Adrenal gland (tissue), 12 donors: Measurements from ENCODE around the gene CLDN5. TPM values are rescaled to one million over a fixed set of nuclear protein-coding genes. Genes with fewer than 3 reads are reported as not detected.

Experiments used
- DNase-seq, 7 donors: peaks; one replicate each; pipeline ENCODE4 v3.0.0-alpha.2; 2019 to 2020
- H3K27ac ChIP-seq, 5 donors: fragments of 200-600 bp; sonication (generic) in 4 of 5; 1 replicate in 3 of 5; 2 replicates in 2 of 5; pipeline versions ENCODE4 v1.5.1 to v1.8.0; 2016 to 2020; ENCODE audit warnings: mild to moderate bottlenecking in 1 of 5
- H3K27me3 ChIP-seq: fragments of 200-600 bp; 2 replicates; pipeline ENCODE4 v1.8.0; 2021
- H3K36me3 ChIP-seq, 2 donors: fragments of 200-600 bp; replicated peaks in 1 of 2; 1 replicate in 1 of 2; 2 replicates in 1 of 2; pipeline versions ENCODE4 v1.5.1 to v1.8.0; 2018 to 2022
- H3K4me1 ChIP-seq, 2 donors: fragments of 200-600 bp; replicated peaks in 1 of 2; 1 replicate in 1 of 2; 2 replicates in 1 of 2; pipeline versions ENCODE4 v1.5.1 to v1.8.0; 2018 to 2021
- H3K4me3 ChIP-seq, 4 donors: fragments of 200-600 bp; sonication (generic) in 3 of 4; one replicate each; pipeline ENCODE4 v1.5.1; 2016 to 2018
- H3K9me3 ChIP-seq, 3 donors: fragments of 200-600 bp; sonication (generic) in 1 of 3; replicated peaks in 1 of 3; 1 replicate in 2 of 3; 2 replicates in 1 of 3; pipeline versions ENCODE4 v1.5.1 to v1.8.0; 2016 to 2021
- CTCF ChIP-seq, 6 experiments: fragments of 450-650 bp in 4 of 6; fragments of 200-600 bp in 2 of 6; sonication (generic) in 1 of 6; IDR thresholded peaks; 1 replicate in 5 of 6; 2 replicates in 1 of 6; pipeline versions ENCODE4 v1.5.1 to v1.8.0; 2016 to 2021; ENCODE audit warnings: antibody characterized with exemption in 6 of 6, mild to moderate bottlenecking in 2 of 6, moderate library complexity in 1 of 6
- POLR2A ChIP-seq, 2 donors: fragments of 450-650 bp; IDR thresholded peaks; one replicate each; pipeline ENCODE4 v1.6.1; 2017; ENCODE audit warnings: antibody characterized with exemption in 2 of 2, mild to moderate bottlenecking in 2 of 2, moderate library complexity in 1 of 2
- WGBS, 4 donors: extraction: QIAGEN DNeasy Blood & Tissue Kit in 2 of 4; methylation state at CpG; one replicate each; pipeline versions ENCODE4 v1.1.5 to v1.1.7; 2013 to 2017; 5-methylcytosine and 5-hydroxymethylcytosine counted together
- intact Hi-C, 2 donors: fragments of 100-400 bp; cut with DNase I; formaldehyde crosslinking; loops; one replicate each; pipeline versions ENCODE4 v1.14.1 to v1.15.0; 2022 to 2023
- polyA plus RNA-seq, 3 donors: library from polyadenylated mRNA; stranded (reverse); fragments of 200-250 nt in 2 of 3; fragments of 350-450 nt in 1 of 3; fragmentation: Illumina TruSeq in 1 of 3; extraction: RNeasy Lipid Tissue Mini Kit (QIAGEN cat#74804) in 1 of 3; gene quantifications; one replicate each; pipeline ENCODE4 v1.2.3, GENCODE V29; 2013 to 2014
- total RNA-seq, 9 donors: library from RNA; depleted of rRNA in 4 of 9; stranded (reverse); fragments of >200 nt in 4 of 9; fragments of 120-200 nt in 1 of 9; fragmentation: NEBNext Ultra II Directional in 1 of 9; extraction: Animal tissue kit (Norgen Biotek cat#: 25700) in 1 of 9; gene quantifications; one replicate each; pipeline versions ENCODE4 v1.1.0 to v1.2.4, GENCODE V29; 2013 to 2023
- donor health status: healthy with polysubstance abuse.
- donor health status: Bipolar disorder and iron deficiency.
- donor health status: DM: yes; HTN: yes; CAD: no.
- donor health status: DM: no; HTN: no; CAD: no.
- donor health status: DM: no; HTN: no; CAD: no.
- donor health status: DM: yes; HTN: yes; CAD: no.

The CLDN5 gene
- total and polyA plus RNA-seq, 12 donors: 0.40 to 122 (median 31.3) TPM

GRCh38 chr22:19498866-19499190, 25.4 kb downstream of the CLDN5 start:
- intact Hi-C loops: loop anchor here in 1 of 2 donors (5.0 kb wide), 1 partner anchor 208 kb away; no protein-coding TSS in a partner anchor

GRCh38 chr22:19498154-19498865, 25.9 kb downstream of the CLDN5 start:
- DNase-seq: no peak
- H3K4me3 ChIP-seq: no peak overlapping the region
- no peaks in the 10 kb centered on the region for H3K9me3 ChIP-seq
- H3K27ac ChIP-seq: no peak overlapping the region
- intact Hi-C loops: loop anchor here in 1 of 2 donors (5.0 kb wide), 1 partner anchor 209 kb away; no protein-coding TSS in a partner anchor
- no peaks in the 10 kb centered on the region for H3K36me3 ChIP-seq
- no peaks in the 10 kb centered on the region for H3K27me3 ChIP-seq
- TF ChIP-seq POLR2A (IDR thresholded peaks at IDR 0.05) (no peak), CTCF (IDR thresholded peaks at IDR 0.05) (no peak)
- no peaks in the 10 kb centered on the region for H3K4me1 ChIP-seq
- WGBS, 4 donors: 94 to 100% (median 99%) methylated on average over 1 to 7 of the region's 7 CpGs

More at GRCh38 chr22:19498866-19499190, 25.4 kb downstream of the CLDN5 start:
- WGBS, 4 donors: 92 to 98% (median 97%) methylated on average over 3 of the region's 3 CpGs
- H3K4me3 ChIP-seq: no peak overlapping the region
- H3K36me3 ChIP-seq: no peaks in the 10 kb centered on the region
- no peak for TF ChIP-seq CTCF (IDR thresholded peaks at IDR 0.05)
- TF ChIP-seq POLR2A (IDR thresholded peaks at IDR 0.05): no peak
- DNase-seq: no peak
- no peak overlapping the region for H3K27ac ChIP-seq
- no peaks in the 10 kb centered on the region for H3K4me1 ChIP-seq
- no peaks in the 10 kb centered on the region for H3K27me3 ChIP-seq
- no peaks in the 10 kb centered on the region for H3K9me3 ChIP-seq

- Histone ChIP-seq H3K4me1 (no peaks in the 10 kb centered on the region), H3K36me3 (no peaks in the 10 kb centered on the region), H3K4me3 (no peak overlapping the region), H3K9me3 (no peaks in the 10 kb centered on the region), H3K27me3 (no peaks in the 10 kb centered on the region), H3K27ac (no peak overlapping the region)
- WGBS, 4 donors: 41 to 49% (median 46%) methylated on average over 3 of the region's 3 CpGs
- peak in 4 of 7 donors; percentile 28 to 33 (median 30) for DNase-seq
- intact Hi-C loops: loop anchor here in 1 of 2 donors (5.0 kb wide), 1 partner anchor 210 kb away; no protein-coding TSS in a partner anchor
- no peak for TF ChIP-seq POLR2A (IDR thresholded peaks at IDR 0.05)
- no peak for TF ChIP-seq CTCF (IDR thresholded peaks at IDR 0.05)
Observed at GRCh38 chr22:19497245-19497644, 27.0 kb downstream of the CLDN5 start.

- Histone ChIP-seq H3K9me3 (no peaks in the 10 kb centered on the region), H3K4me3 (no peak overlapping the region), H3K27ac (no peak overlapping the region), H3K4me1 (no peaks in the 10 kb centered on the region), H3K27me3 (no peaks in the 10 kb centered on the region), H3K36me3 (no peaks in the 10 kb centered on the region)
- no peak for DNase-seq
- TF ChIP-seq POLR2A (IDR thresholded peaks at IDR 0.05) (no peak), CTCF (IDR thresholded peaks at IDR 0.05) (no peak)
- WGBS, 4 donors: 77 to 90% (median 84%) methylated on average over 3 of the region's 3 CpGs
- intact Hi-C loops: loop anchor here in 1 of 2 donors (5.0 kb wide), 1 partner anchor 211 kb away; no protein-coding TSS in a partner anchor
Observed at GRCh38 chr22:19496324-19496630, 27.9 kb downstream of the CLDN5 start.
